DMS 273 (cell line): ENCODE measurements around the gene COASY.

Source experiments
- DNase-seq: peaks from one replicate; lab custom pipeline; 2025; ENCODE audit not compliant: unreplicated experiment; lab: John Stamatoyannopoulos, UW

Gene COASY

GRCh38 chr17:42609814-42610801 is 48.2 kb downstream of the COASY start:
- peak; percentile 61 for DNase-seq

DNA sequence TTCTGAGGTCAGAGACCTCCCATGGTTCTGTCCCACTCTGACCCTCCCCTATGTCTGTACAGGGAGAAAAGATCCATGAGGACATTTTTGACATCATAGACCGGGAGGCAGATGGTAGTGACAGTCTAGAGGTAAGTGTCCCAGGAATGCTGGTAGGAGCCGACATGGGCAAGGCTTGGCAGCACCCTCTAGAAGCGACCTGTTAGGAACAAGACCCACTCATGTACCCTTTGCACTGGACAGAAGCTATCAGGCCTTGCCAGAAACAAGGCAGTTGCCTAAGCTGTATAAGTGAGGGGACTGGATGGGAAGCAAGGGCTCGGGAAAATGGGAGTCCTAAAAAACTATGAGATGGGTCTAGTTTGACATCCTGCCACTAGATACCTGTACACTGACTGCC is 50.1 kb downstream of the COASY start:
- no peak for DNase-seq

GRCh38 chr17:42613699-42614295 is 51.8 kb downstream of the COASY start:
- DNase-seq, result no peak
